GM12872 (cell line): ENCODE measurements around the gene TSPAN16.

Experiments
- TF ChIP-seq, protein P1 (sequence below): IDR thresholded peaks from 3 replicates; pipeline ENCODE4 v1.5.1; 2011; ENCODE audit warnings: low read depth, mild to moderate bottlenecking, low read length, moderate library complexity; ENCODE audit not compliant: insufficient read depth

Gene TSPAN16

DNA sequence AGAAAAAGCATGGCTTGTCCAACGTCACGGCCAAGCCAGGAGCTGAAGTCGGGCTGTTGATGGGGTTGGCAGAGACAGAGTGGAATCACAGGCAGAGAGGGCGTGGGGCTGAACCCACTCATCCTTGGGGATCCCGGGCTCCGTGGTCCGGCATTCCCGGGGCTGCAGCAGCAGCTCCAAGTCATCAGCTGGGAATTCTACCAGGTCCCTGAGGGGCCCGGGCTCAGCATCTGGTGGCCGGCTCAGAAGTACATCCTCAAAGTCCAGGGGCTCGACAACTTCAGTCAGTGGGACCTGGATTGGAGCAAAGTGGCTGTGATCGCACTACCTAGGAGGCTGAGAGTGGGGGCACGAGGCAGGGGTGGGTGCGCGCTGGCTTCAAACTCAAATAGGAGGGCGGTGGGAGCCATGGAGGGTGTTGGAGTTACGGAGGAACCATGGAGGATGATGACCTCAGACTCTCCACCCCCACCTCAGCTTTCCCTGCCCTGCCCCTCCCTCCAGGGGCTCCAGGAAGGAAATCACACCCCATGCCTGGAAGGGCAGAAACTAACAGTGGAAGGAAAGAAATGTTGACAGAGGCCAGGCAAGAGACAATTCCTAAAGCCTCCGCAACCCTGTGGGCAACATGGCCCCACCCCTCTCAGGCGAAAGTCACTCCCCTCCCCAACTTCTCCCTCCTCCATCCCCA, 43.1 kb upstream of the TSPAN16 start:
- TF ChIP-seq, protein P1, sequence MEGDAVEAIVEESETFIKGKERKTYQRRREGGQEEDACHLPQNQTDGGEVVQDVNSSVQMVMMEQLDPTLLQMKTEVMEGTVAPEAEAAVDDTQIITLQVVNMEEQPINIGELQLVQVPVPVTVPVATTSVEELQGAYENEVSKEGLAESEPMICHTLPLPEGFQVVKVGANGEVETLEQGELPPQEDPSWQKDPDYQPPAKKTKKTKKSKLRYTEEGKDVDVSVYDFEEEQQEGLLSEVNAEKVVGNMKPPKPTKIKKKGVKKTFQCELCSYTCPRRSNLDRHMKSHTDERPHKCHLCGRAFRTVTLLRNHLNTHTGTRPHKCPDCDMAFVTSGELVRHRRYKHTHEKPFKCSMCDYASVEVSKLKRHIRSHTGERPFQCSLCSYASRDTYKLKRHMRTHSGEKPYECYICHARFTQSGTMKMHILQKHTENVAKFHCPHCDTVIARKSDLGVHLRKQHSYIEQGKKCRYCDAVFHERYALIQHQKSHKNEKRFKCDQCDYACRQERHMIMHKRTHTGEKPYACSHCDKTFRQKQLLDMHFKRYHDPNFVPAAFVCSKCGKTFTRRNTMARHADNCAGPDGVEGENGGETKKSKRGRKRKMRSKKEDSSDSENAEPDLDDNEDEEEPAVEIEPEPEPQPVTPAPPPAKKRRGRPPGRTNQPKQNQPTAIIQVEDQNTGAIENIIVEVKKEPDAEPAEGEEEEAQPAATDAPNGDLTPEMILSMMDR, result no peak

DNA sequence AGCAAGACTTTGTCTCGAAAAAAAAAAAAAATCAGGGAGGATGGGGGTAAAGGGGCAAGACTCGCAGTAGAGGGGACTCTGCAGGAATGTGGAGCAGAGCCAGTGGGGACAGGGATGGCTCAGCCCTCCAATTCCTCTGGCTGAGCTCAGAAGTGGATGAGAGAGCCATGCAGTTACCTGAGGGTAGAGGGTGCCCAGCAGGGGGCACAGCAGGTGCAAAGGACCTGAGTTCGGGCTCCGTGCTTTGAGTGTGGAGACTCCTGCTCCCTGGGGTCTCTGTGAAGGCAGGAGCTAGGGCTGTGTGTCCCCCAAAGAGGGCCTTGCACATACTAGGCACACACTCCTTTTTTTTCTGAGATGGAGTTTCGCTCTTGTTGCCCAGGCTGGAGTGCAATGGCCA, 41.3 kb upstream of the TSPAN16 start:
- TF ChIP-seq, protein P1, result peak; percentile 41

DNA sequence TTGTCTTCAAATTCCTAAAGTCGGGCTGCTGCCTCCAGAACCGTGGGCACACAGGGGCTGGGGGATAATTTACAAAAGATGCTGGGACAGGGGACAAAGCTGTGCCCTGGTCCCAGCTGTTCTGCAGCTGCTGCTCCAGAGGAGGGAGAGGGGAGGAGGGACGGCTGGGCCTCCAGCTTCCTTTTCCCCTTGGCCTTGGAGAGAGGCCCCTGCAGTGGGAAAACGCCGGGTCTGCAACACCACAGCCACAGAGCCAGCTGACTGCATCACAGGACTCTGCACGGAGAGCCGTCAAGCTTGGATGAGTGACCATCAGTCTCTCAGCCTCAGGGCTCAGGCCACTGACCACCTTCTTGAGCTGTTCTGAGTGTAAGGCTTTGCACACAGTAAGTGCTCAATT, 39.8 kb upstream of the TSPAN16 start:
- TF ChIP-seq, protein P1, result no peak

DNA sequence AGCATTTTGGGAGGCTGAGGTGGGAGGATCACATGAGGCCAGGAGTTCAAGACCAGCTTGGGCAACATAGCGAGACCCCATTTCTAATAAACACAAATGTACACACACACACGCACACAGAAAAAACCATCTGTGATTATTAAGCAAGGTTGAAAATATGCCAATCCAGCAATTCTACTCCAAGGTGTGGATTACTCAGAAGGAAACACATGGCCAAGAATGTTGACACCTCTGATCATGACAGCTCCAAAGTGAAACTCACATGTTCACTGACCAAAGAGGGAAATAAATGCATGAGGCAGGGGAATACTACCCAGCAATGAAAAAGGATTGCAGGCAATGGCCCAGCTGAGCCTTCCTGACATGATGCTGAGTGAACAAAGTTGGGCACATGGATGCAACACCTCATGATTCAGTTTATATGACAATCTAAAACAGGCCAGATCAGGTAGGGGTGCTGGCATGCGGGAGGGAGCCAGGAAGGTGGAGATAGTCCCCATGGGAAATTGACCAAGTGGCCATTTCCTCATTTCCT, 38.0 kb upstream of the TSPAN16 start:
- TF ChIP-seq, protein P1, result no peak

DNA sequence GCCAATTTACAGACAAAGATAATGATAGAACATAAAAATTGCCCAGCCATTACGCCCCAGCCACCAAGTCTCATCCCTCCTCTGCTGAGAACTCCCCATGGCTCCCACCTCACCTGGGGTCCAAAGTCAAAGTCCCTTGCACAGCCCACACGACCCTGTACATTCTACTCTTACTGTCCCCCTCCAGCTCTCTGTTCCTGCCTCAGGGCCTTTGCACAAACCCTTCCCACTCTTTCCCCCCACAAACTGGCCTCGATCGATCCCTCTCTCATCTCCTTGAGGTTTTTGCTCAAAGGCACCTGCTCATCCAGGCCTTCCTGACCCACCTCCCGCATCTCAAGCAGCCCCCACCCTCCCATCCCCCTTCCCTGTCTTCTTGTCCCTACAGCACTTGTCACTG, 35.0 kb upstream of the TSPAN16 start:
- TF ChIP-seq, protein P1, result no peak

DNA sequence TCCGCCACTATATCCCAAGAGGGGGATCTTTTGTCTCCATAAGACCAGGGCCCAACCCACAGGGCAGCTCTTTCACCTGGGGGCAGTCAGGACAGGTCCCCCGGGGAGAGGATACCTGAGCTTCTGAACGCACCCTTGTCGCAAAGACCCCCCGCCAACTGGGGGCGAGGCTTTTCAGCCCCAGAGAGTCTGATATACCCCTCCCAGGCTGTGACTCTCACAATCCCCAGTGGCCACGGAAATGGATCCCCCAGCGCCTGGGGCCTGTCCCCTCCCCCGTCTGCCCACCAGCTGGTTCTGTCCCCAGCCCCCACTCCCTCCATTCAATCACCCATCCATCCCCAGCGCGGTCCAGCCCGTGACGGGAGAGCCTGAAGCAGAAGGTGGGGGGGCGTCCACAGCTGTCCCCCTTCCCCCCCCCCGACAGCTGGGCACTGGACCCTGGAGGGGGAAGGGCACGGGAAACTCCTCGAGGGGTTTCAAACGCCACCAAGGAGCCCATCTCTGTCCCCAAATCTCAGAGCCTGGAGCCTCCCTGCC, 34.5 kb upstream of the TSPAN16 start:
- TF ChIP-seq, protein P1, result no peak

DNA sequence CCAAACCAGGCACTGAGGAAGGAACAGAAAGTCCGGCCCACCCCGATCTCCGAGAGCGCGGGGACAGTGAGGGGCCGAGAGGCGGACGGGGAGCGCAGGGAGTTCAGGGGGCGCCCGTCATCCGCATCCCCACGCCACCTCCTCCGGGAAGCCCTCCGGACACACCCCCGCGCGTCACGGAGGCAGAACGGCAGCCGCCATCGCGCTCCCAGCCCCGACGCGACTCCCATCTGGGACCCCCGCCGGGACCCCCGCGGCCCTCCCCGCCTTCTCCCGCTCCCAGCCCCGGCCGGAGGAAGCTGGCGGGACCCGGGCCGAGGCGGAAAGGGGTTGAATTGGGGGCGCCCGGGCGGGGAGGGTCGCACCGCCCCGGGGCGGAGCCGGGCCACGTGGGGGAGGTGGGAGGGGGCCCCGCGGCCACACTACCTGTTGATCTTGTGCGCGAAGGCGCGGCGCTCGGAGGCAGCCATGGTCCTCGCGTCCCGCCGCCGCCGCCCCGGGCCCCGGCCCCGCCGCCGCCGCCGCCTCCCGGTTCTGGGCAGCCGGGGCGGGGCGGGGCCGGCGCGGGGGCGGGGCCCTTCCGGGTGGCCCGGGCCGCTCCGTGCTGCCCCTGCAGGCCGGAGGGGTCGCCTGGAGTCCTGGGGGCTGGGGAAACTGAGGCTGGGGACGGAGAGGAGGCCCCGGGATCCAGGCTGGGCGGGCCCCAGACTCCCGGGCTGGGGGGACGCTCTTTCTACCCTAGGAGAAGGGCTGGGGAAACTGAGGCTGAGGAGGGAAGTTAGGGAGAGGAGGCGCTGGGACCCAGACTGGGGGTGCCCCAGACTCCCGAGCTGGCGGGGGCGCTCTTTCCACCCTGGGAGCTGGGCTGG, 33.8 kb upstream of the TSPAN16 start, which contains the start of gene DOCK6:
Gene DOCK6 (minus strand): TSS at position 554 of the 869 bp plus-strand sequence. CDS start 84 bp downstream, at position 470.
- TF ChIP-seq, protein P1, result peak; percentile 32; the same call in 1 of the 3 replicates
